HL-60 (cell line): ENCODE measurements around the gene MYO9B.

Experiments used
- DNase-seq, 2 experiments: peaks; one replicate each; pipeline ENCODE4 v3.0.0-alpha.2; 2010 to 2020; ENCODE audit warnings: low read depth in 1 of 2, low spot score in 1 of 2
- H3K27ac ChIP-seq: fragments of 250-450 bp; sonication (Bioruptor Pico); replicated peaks from 2 replicates; pipeline ENCODE4 v1.5.1; 2020; ENCODE audit warnings: mild to moderate bottlenecking, moderate library complexity
- H3K27me3 ChIP-seq: fragments of 250-450 bp; sonication (Bioruptor Pico); 2 replicates; pipeline ENCODE4 v1.5.1; 2021; ENCODE audit warnings: mild to moderate bottlenecking, moderate library complexity; ENCODE audit not compliant: insufficient read depth, poor library complexity, severe bottlenecking
- H3K4me3 ChIP-seq: replicated peaks from 2 replicates; pipeline ENCODE4 v1.5.1; 2011; ENCODE audit warnings: mild to moderate bottlenecking, control low read depth, low read length; ENCODE audit not compliant: insufficient read depth
- GABPA ChIP-seq: IDR thresholded peaks from 2 replicates; pipeline ENCODE4 v1.6.1; 2012; ENCODE audit warnings: low read depth
- POLR2AphosphoS5 ChIP-seq: IDR thresholded peaks from 2 replicates; pipeline ENCODE4 v1.6.1; 2012; ENCODE audit warnings: low read depth
- SPI1 ChIP-seq: IDR thresholded peaks from 2 replicates; pipeline ENCODE4 v1.6.1; 2012; ENCODE audit warnings: low read depth, mild to moderate bottlenecking, borderline replicate concordance
- TF ChIP-seq, protein P1 (sequence below): IDR thresholded peaks from 2 replicates; pipeline ENCODE4 v1.6.1; 2012; ENCODE audit warnings: low read depth; ENCODE audit not compliant: insufficient replicate concordance
- TF ChIP-seq, protein P2 (sequence below): IDR thresholded peaks from one replicate; pipeline ENCODE4 v1.5.1; 2011; ENCODE audit warnings: low read length, control low read depth, inconsistent platforms; ENCODE audit not compliant: insufficient read depth

MYO9B gene

DNA sequence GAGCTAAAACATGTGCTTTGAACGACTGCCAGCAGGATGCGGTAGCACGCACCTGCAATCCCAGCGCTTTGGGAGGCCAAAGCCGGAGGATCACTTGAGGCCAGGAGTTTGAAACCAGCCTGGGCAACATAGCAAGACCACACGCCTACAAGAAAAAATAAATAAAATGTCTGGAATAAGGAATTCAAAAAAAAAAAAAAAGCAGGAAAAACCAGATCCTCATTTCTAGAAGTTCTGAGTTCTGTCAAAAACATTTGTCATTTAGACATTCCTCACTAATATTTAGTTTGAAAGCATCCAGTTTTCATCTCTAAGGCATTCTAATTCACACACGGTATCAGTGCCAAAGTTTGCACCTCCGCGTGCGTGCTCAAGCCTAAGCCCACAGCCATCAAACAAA lies 102.7 kb downstream of the MYO9B start:
- TF ChIP-seq, protein P1, sequence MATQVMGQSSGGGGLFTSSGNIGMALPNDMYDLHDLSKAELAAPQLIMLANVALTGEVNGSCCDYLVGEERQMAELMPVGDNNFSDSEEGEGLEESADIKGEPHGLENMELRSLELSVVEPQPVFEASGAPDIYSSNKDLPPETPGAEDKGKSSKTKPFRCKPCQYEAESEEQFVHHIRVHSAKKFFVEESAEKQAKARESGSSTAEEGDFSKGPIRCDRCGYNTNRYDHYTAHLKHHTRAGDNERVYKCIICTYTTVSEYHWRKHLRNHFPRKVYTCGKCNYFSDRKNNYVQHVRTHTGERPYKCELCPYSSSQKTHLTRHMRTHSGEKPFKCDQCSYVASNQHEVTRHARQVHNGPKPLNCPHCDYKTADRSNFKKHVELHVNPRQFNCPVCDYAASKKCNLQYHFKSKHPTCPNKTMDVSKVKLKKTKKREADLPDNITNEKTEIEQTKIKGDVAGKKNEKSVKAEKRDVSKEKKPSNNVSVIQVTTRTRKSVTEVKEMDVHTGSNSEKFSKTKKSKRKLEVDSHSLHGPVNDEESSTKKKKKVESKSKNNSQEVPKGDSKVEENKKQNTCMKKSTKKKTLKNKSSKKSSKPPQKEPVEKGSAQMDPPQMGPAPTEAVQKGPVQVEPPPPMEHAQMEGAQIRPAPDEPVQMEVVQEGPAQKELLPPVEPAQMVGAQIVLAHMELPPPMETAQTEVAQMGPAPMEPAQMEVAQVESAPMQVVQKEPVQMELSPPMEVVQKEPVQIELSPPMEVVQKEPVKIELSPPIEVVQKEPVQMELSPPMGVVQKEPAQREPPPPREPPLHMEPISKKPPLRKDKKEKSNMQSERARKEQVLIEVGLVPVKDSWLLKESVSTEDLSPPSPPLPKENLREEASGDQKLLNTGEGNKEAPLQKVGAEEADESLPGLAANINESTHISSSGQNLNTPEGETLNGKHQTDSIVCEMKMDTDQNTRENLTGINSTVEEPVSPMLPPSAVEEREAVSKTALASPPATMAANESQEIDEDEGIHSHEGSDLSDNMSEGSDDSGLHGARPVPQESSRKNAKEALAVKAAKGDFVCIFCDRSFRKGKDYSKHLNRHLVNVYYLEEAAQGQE = no peak
- TF ChIP-seq, protein P2, sequence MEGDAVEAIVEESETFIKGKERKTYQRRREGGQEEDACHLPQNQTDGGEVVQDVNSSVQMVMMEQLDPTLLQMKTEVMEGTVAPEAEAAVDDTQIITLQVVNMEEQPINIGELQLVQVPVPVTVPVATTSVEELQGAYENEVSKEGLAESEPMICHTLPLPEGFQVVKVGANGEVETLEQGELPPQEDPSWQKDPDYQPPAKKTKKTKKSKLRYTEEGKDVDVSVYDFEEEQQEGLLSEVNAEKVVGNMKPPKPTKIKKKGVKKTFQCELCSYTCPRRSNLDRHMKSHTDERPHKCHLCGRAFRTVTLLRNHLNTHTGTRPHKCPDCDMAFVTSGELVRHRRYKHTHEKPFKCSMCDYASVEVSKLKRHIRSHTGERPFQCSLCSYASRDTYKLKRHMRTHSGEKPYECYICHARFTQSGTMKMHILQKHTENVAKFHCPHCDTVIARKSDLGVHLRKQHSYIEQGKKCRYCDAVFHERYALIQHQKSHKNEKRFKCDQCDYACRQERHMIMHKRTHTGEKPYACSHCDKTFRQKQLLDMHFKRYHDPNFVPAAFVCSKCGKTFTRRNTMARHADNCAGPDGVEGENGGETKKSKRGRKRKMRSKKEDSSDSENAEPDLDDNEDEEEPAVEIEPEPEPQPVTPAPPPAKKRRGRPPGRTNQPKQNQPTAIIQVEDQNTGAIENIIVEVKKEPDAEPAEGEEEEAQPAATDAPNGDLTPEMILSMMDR = no peak
- TF ChIP-seq SPI1 (no peak), POLR2AphosphoS5 (no peak), GABPA (no peak)
- Histone ChIP-seq H3K4me3 (no peak overlapping the region), H3K27ac (no peak overlapping the region), H3K27me3 (no peaks in the 10 kb centered on the region)
- DNase-seq = no peak

DNA sequence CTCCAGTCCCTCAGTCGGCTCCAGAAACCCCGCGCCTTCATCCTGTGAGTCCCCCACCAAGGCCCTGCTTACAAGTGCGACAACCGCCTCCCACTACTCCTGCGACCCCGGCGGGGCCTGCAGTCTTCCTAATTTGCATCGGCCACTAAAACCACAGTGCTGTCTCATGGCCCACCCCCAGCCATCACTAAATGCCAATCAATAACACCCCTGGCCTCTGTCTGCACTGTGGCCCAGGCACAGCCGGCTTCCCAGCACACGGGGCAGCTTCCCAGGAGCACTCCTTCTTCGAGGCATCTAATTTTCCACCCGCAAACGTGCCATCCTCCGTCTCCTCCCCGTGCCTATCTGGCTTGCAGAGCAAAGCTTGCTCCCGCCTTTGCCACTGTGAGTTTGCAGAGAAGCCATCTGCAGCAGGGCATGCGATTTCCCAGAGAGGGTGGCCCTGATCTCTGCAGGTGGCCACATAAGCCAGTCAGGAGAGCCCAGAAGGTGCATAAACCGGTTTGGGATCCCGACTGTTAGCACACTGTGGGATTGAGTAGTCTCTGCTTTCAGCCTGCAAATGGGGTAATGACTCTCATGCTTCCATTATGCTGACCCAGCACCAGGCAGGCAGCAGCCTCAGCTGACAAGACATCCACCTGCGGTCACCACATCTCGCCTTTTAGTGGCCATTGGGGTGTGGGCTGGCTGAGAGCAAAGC lies 105.6 kb downstream of the MYO9B start:
- H3K27ac ChIP-seq = no peak overlapping the region
- TF ChIP-seq, protein P1 = no peak
- TF ChIP-seq POLR2AphosphoS5 (no peak), SPI1 (no peak), GABPA (no peak)
- TF ChIP-seq, protein P2 = no peak
- no peak overlapping the region for H3K4me3 ChIP-seq
- DNase-seq = no peak
- no peaks in the 10 kb centered on the region for H3K27me3 ChIP-seq

DNA sequence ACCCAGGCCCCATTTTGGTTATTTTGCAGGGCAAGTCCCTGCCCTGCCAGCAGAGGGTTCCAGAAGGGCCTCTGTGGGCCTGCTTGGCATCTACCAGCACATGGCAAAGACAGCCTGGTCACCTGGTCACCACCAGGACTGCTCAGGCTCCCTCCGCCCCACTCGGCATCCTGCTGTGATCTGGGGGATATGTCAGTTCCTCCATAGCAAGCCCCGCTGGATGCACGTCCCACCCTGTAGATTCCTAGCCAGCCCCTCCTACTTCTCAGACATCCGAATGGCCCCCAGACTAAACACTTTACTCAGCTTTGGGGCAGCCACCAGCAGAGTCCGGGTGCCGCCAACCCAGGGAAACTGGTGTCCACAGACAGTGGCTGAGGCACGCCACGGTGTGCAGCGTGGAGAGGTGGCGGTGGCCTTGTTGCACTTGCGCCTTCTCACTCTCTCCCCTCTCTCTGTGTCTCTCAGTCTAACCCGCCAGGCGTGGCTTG lies 107.7 kb downstream of the MYO9B start:
- Histone ChIP-seq H3K27ac (no peak overlapping the region), H3K27me3 (no peaks in the 10 kb centered on the region), H3K4me3 (no peak overlapping the region)
- DNase-seq = no peak
- TF ChIP-seq, protein P1 = no peak
- TF ChIP-seq, protein P2 = no peak
- TF ChIP-seq POLR2AphosphoS5 (no peak), SPI1 (no peak)
